Transverse colon (tissue), 4 donors: ENCODE results near the gene GLI3. TPM values are rescaled to one million over a fixed set of nuclear protein-coding genes. Genes with fewer than 3 reads are reported as not detected.

Experiments used
- DNase-seq: peaks from one replicate; pipeline ENCODE4 v3.0.0-alpha.2; 2019
- H3K27ac ChIP-seq, 4 donors: fragments of 200-600 bp; sonication (generic); 2 replicates each; pipeline ENCODE4 v1.5.1; 2016 to 2018; ENCODE audit warnings: inconsistent platforms in 4 of 4
- H3K27me3 ChIP-seq: fragments of 200-600 bp; sonication (generic); 2 replicates; pipeline ENCODE4 v1.5.1; 2017; ENCODE audit warnings: inconsistent platforms
- H3K36me3 ChIP-seq, 4 donors: fragments of 200-600 bp; sonication (generic); 2 replicates each; pipeline ENCODE4 v1.5.1; 2017 to 2019; ENCODE audit warnings: inconsistent platforms in 4 of 4
- H3K4me1 ChIP-seq, 4 donors: fragments of 200-600 bp; sonication (generic); 2 replicates each; pipeline ENCODE4 v1.5.1; 2017 to 2020; ENCODE audit warnings: inconsistent platforms in 4 of 4
- H3K4me3 ChIP-seq, 4 donors: fragments of 200-600 bp; sonication (generic); 1 replicate in 1 of 4; 2 replicates in 3 of 4; pipeline versions ENCODE4 v1.5.1 to v1.6.1; 2017 to 2019; ENCODE audit warnings: inconsistent platforms in 4 of 4
- H3K9me3 ChIP-seq, 2 donors: fragments of 200-600 bp; sonication (generic); 2 replicates each; pipeline ENCODE4 v1.5.1; 2017 to 2019; ENCODE audit warnings: inconsistent platforms in 2 of 2
- EP300 ChIP-seq: sonication (generic); formaldehyde crosslinking; IDR thresholded peaks from one replicate; pipeline ENCODE4 v1.6.1; 2017; ENCODE audit warnings: antibody characterized with exemption, low read depth
- POLR2A ChIP-seq: fragments of 450-650 bp; IDR thresholded peaks from one replicate; pipeline ENCODE4 v1.6.1; 2016; ENCODE audit warnings: antibody characterized with exemption, mild to moderate bottlenecking, moderate library complexity
- POLR2AphosphoS5 ChIP-seq, 3 donors: sonication (generic); formaldehyde crosslinking; IDR thresholded peaks; one replicate each; pipeline ENCODE4 v1.6.1; 2016; ENCODE audit warnings: antibody characterized with exemption in 3 of 3
- WGBS, 2 donors: methylation state at CpG; one replicate each; pipeline ENCODE4 v1.1.5; 2018; ENCODE audit warnings: low coverage in 1 of 2; 5-methylcytosine and 5-hydroxymethylcytosine counted together
- in situ Hi-C, 4 donors: fragments of 200-750 bp; cut with MboI; loops; one replicate each; pipeline versions ENCODE4 v1.15.0 to v1.15.1; 2017; ENCODE audit warnings: low sequenced_read_pairs in 3 of 4, low pct_ligation_motif_present in 1 of 4, low pct_unique_long_range_greater_than_20kb in 1 of 4
- intact Hi-C: fragments of 100-400 bp; cut with DNase I; formaldehyde crosslinking; loops from one replicate; pipeline ENCODE4 v1.15.1; 2023; ENCODE audit warnings: low total_unique reads
- total RNA-seq, 4 donors: library from RNA; depleted of rRNA; stranded (reverse); fragments of >200 nt; gene quantifications; one replicate each; pipeline ENCODE4 v1.1.0, GENCODE V29; 2016
- TF ChIP-seq, protein P1 (sequence below), 5 experiments: fragments of 200-600 bp in 3 of 5; fragments of 450-650 bp in 2 of 5; sonication (generic) in 3 of 5; IDR thresholded peaks; 1 replicate in 2 of 5; 2 replicates in 3 of 5; pipeline ENCODE4 v1.5.1; 2016 to 2017; ENCODE audit warnings: antibody characterized with exemption in 5 of 5, inconsistent platforms in 3 of 5, mild to moderate bottlenecking in 2 of 5, moderate library complexity in 1 of 5

GLI3 gene
- total RNA-seq, 4 donors from 2014 or later: 3.7 to 41.1 (median 5.3) TPM

DNA sequence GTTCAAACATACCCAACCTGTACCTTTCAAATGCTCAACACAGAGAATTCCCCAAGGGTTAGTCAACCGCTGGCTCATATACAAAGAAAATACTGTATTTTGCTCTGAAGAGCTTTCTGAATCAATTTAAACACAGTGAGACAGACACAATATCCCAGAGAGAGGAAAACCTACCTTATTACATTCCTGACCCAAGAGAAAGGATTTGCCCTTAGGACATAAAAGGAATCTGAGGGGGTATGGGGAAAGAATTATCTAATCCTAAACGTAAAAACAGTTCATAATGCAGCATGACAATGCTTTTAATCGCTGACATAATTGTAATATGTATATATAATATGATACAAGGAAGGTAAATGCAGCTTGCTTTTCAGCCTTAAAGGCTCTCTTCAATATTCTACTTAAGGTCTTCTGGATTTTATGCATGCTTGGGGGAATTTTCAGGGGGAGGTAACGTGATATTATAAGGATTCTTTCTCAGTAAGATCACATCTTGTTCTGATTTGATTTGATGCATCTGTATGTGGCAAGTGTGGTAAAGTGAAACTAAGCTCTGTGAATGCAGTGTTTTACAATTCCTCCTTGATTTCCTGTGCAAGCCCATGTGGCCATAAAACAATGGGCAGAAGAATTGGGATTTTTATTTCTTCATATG is 240.5 kb downstream of the GLI3 start:
- no peaks in the 10 kb centered on the region for H3K27me3 ChIP-seq
- no peaks in the 10 kb centered on the region for H3K9me3 ChIP-seq
- DNase-seq: no peak
- 38 to 42% methylated on average over 4 of the region's 4 CpGs for WGBS, 2 donors
- H3K36me3 ChIP-seq: no peaks in the 10 kb centered on the region
- H3K4me1 ChIP-seq: peaks cover 0 to 44% (median 19%) of the 10 kb centered on the region in 4 donors
- TF ChIP-seq POLR2AphosphoS5 (IDR thresholded peaks at IDR 0.05) (no peak), POLR2A (no peak), EP300 (no peak)
- TF ChIP-seq, protein P1, sequence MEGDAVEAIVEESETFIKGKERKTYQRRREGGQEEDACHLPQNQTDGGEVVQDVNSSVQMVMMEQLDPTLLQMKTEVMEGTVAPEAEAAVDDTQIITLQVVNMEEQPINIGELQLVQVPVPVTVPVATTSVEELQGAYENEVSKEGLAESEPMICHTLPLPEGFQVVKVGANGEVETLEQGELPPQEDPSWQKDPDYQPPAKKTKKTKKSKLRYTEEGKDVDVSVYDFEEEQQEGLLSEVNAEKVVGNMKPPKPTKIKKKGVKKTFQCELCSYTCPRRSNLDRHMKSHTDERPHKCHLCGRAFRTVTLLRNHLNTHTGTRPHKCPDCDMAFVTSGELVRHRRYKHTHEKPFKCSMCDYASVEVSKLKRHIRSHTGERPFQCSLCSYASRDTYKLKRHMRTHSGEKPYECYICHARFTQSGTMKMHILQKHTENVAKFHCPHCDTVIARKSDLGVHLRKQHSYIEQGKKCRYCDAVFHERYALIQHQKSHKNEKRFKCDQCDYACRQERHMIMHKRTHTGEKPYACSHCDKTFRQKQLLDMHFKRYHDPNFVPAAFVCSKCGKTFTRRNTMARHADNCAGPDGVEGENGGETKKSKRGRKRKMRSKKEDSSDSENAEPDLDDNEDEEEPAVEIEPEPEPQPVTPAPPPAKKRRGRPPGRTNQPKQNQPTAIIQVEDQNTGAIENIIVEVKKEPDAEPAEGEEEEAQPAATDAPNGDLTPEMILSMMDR (IDR thresholded peaks at IDR 0.05): no peak
- in situ Hi-C loops (loop anchor here in 1 of 4 donors (25.0 kb wide), 2 partner anchors 241 to 691 kb away; partner anchors contain the start of gene GLI3), intact Hi-C loops (no loop called here)
- H3K27ac ChIP-seq: peak overlapping the region; percentile 3 to 28 (median 20)
- no peak overlapping the region for H3K4me3 ChIP-seq

DNA sequence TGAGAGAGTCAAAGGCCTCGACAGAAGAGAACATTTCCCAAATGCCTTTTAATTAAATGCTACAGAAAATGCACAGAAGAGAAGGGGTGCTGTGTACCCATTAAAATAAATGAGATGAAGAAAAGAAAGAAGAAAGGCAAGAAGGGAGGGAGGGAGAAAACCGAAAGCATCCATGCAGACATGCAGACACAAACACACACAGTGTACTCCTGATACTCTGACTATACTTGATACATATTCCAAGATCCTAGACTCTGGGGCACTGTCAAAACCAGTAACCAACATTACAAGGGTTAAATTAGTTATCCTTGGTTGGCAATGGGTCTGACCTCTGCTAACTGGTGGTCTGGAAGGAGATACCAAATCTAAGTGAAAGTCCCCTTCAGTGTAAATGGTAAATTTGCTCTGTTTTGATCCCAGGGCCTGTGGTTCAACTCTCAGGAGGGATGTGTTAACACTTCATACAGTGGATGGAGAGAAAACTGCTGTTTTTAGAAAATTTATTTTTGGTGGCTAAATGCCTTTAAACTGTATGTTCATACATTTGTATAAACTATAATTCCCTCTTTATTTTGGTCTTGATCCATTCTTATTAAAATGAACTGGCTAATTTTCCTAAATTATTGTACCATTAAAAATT is 241.3 kb downstream of the GLI3 start:
- no peaks in the 10 kb centered on the region for H3K9me3 ChIP-seq
- H3K27me3 ChIP-seq: no peaks in the 10 kb centered on the region
- no peaks in the 10 kb centered on the region for H3K36me3 ChIP-seq
- TF ChIP-seq EP300: no peak
- no peak for TF ChIP-seq POLR2AphosphoS5 (IDR thresholded peaks at IDR 0.05)
- TF ChIP-seq, protein P1 (IDR thresholded peaks at IDR 0.05): no peak
- H3K27ac ChIP-seq: no peak overlapping the region
- DNase-seq: no peak
- no peak overlapping the region for H3K4me3 ChIP-seq
- intact Hi-C loops (no loop called here), in situ Hi-C loops (loop anchor here in 1 of 4 donors (25.0 kb wide), 2 partner anchors 242 to 692 kb away; partner anchors contain the start of gene GLI3)
- H3K4me1 ChIP-seq: peaks cover 0 to 44% (median 19%) of the 10 kb centered on the region in 4 donors
- WGBS, 2 donors: 69 to 77% methylated on average over 2 of the region's 2 CpGs

DNA sequence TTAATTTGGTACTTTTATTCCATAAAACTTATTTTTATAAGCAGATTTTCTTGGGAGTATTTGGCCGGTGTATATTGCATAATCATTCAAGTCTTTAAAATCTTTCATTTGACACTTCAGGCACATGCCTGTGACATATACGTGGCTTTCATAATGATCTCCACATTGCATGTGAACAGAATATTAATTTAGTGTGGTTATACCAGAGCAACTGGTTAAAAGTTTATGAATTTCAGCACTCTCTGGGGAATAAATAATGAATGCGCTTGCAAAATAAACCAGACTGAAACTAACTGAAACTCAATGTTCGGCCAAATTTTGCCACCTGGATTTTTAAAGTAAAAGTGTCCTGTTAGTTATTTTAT is 242.3 kb downstream of the GLI3 start:
- in situ Hi-C loops (loop anchor here in 1 of 4 donors (25.0 kb wide), 2 partner anchors 243 to 693 kb away; partner anchors contain the start of gene GLI3), intact Hi-C loops (no loop called here)
- Histone ChIP-seq H3K36me3 (no peaks in the 10 kb centered on the region), H3K27me3 (no peaks in the 10 kb centered on the region), H3K4me3 (no peak overlapping the region), H3K9me3 (no peaks in the 10 kb centered on the region), H3K4me1 (peaks cover 0 to 44% (median 19%) of the 10 kb centered on the region in 4 donors), H3K27ac (no peak overlapping the region)
- DNase-seq: no peak
- TF ChIP-seq POLR2AphosphoS5 (IDR thresholded peaks at IDR 0.05): no peak
- TF ChIP-seq, protein P1 (IDR thresholded peaks at IDR 0.05): no peak
- TF ChIP-seq POLR2A: no peak
- TF ChIP-seq EP300: no peak
- WGBS, 2 donors: 83 to 88% methylated on average over 4 of the region's 4 CpGs

DNA sequence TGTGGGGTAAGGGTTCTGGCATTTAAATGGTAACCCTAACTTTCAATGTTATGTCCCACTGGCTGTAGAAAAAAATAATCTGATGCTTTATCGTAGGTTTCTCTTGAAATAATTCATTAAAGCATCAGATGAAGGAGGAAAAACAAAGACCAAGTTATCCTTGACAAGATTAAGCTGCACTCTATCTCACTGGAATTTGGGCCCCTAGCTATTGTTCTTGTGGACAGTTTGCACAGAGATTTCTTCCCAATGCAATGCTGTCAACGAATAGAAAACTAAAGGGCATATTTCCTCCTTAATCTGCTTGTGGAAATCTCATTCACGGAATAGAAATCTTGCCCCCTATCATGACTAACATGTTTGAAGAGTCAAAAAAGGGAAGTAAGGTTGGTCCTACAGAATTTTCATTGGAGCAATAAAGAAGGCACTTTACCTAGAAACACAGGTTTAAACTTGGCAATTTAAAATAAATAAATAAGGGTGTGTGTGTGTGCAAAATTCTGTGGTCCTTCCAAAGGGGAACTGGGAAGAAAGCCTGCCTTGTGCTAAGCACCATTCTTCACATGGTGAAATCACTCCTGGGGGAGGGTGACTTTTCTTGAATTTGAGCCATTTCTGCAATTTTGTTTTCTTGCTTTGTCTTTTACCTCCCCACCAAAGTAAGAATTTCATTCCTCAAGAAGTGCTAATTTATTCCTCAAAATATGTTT is 242.8 kb downstream of the GLI3 start:
- Histone ChIP-seq H3K36me3 (no peaks in the 10 kb centered on the region), H3K27me3 (no peaks in the 10 kb centered on the region), H3K27ac (peak overlapping the region in 1 of 4 donors; percentile 10), H3K4me3 (no peak overlapping the region), H3K9me3 (no peaks in the 10 kb centered on the region), H3K4me1 (peaks cover 0 to 44% (median 19%) of the 10 kb centered on the region in 4 donors)
- WGBS, 2 donors: 44 to 63% methylated on average over 3 of the region's 3 CpGs
- in situ Hi-C loops (loop anchor here in 1 of 4 donors (25.0 kb wide), 2 partner anchors 243 to 693 kb away; partner anchors contain the start of gene GLI3), intact Hi-C loops (no loop called here)
- DNase-seq: no peak
- TF ChIP-seq POLR2AphosphoS5 (IDR thresholded peaks at IDR 0.05) (no peak), EP300 (no peak), POLR2A (no peak)
- TF ChIP-seq, protein P1 (IDR thresholded peaks at IDR 0.05): no peak
